ENCODE results near the gene RABL2A. TPM values are rescaled to one million over a fixed set of nuclear protein-coding genes. Genes with fewer than 3 reads are reported as not detected.
"Not testable (repeated sequence)": the region's sequence is repeated elsewhere in the genome, so short reads cannot be mapped to it uniquely, and the experiment has no call there.

The RABL2A gene
- total RNA-seq, 1 donor from 2014 or later = 28.9 TPM

- DNase-seq = no peak
- no peak for ATAC-seq
- TF ChIP-seq CTCF (IDR thresholded peaks at IDR 0.05) = no peak
- H3K27ac ChIP-seq = no peak overlapping the region
- H3K27me3 ChIP-seq (ENCODE audit: low read depth) = no peaks in the 10 kb centered on the region
- H3K4me1 ChIP-seq = no peaks in the 10 kb centered on the region
- H3K9me3 ChIP-seq = no peaks in the 10 kb centered on the region
- no peak overlapping the region for H3K4me3 ChIP-seq
- intact Hi-C loops (cut with DNase I) = no loop called here
- H3K36me3 ChIP-seq = no peaks in the 10 kb centered on the region
These were observed 58.4 kb downstream of the RABL2A start for GRCh38 chr2:113685471-113685870.

- Histone ChIP-seq H3K9me3 (no peaks in the 10 kb centered on the region), H3K4me1 (no peaks in the 10 kb centered on the region), H3K4me3 (no peak overlapping the region), H3K27ac (no peak overlapping the region), H3K27me3 (ENCODE audit: low read depth) (no peaks in the 10 kb centered on the region), H3K36me3 (no peaks in the 10 kb centered on the region)
- DNase-seq = no peak
- no peak for ATAC-seq
- TF ChIP-seq CTCF (IDR thresholded peaks at IDR 0.05) = no peak
- intact Hi-C loops (cut with DNase I) = no loop called here
These were observed 59.5 kb downstream of the RABL2A start for GRCh38 chr2:113686537-113686936.

- H3K36me3 ChIP-seq; H3K9me3 ChIP-seq; H3K4me1 ChIP-seq; H3K27me3 ChIP-seq (ENCODE audit: low read depth); DNase-seq; H3K27ac ChIP-seq; H3K4me3 ChIP-seq; intact Hi-C loops (cut with DNase I); ATAC-seq: not testable (repeated sequence)
These were observed 63.8 kb downstream of the RABL2A start for GRCh38 chr2:113690871-113691270.

Small RNAs within 50 kb of the gene (microRNA-seq; reads per million reads assigned to microRNA genes)
- gene MIR1302-3 (ENCODE audit: borderline number of aligned reads) = not detected

Other genes with a start within 250 kb of the RABL2A start
- gene ZNG1B, start 189.6 kb upstream of the RABL2A start, total RNA-seq = 32.0 TPM
- 0.62 TPM for gene FOXD4L1, start 128.6 kb upstream of the RABL2A start, total RNA-seq
- gene SLC35F5, start 129.4 kb downstream of the RABL2A start, total RNA-seq = 70.4 TPM

All from lower lobe of right lung (tissue), 2 donors.